GM21723 (cell line): Measurements from ENCODE around the gene CASD1.
A peak's percentile ranks its signal among the peaks of the same experiment; 100 is the strongest.

Source experiments
- ATAC-seq: cut with Tn5 transposase; IDR thresholded peaks from one replicate; pipeline ENCODE4 v1.9.1; 2021; ENCODE audit warnings: mild to moderate bottlenecking, moderate library complexity; ENCODE audit not compliant: unreplicated experiment

The CASD1 gene

GRCh38 chr7:94512735-94513564 lies 3.3 kb downstream of the CASD1 start:
- no peak for ATAC-seq

GRCh38 chr7:94513565-94513860 lies 3.9 kb downstream of the CASD1 start:
- ATAC-seq, result no peak

- ATAC-seq, result no peak
Measured at GRCh38 chr7:94514140-94514889, 4.7 kb downstream of the CASD1 start.

GRCh38 chr7:94514917-94515316 lies 5.3 kb downstream of the CASD1 start:
- no peak for ATAC-seq

- ATAC-seq, result no peak
Measured at GRCh38 chr7:94525923-94526322, 16.3 kb downstream of the CASD1 start.

GRCh38 chr7:94529516-94529915 lies 19.9 kb downstream of the CASD1 start:
- no peak for ATAC-seq

GRCh38 chr7:94530109-94530508 lies 20.5 kb downstream of the CASD1 start:
- ATAC-seq, result no peak

GRCh38 chr7:94532676-94533075 lies 23.1 kb downstream of the CASD1 start:
- no peak for ATAC-seq

GRCh38 chr7:94540428-94540827 lies 30.8 kb downstream of the CASD1 start:
- no peak for ATAC-seq

- no peak for ATAC-seq
Measured at GRCh38 chr7:94547126-94547525, 37.5 kb downstream of the CASD1 start.

- peak; percentile 78 for ATAC-seq
Measured at GRCh38 chr7:94556028-94556427, 46.4 kb downstream of the CASD1 start.

GRCh38 chr7:94557215-94557614 lies 47.6 kb downstream of the CASD1 start:
- ATAC-seq, result no peak

GRCh38 chr7:94559972-94560371 lies 50.4 kb downstream of the CASD1 start:
- no peak for ATAC-seq

- ATAC-seq, result no peak
Measured at GRCh38 chr7:94561841-94562514, 52.4 kb downstream of the CASD1 start.

GRCh38 chr7:94562525-94562924 lies 52.9 kb downstream of the CASD1 start:
- no peak for ATAC-seq

GRCh38 chr7:94565247-94565894 lies 55.8 kb downstream of the CASD1 start:
- no peak for ATAC-seq

- no peak for ATAC-seq
Measured at GRCh38 chr7:94567396-94567795, 57.8 kb downstream of the CASD1 start.

GRCh38 chr7:94571816-94572215 lies 62.2 kb downstream of the CASD1 start:
- no peak for ATAC-seq

GRCh38 chr7:94575646-94576045 lies 66.0 kb downstream of the CASD1 start:
- no peak for ATAC-seq

GRCh38 chr7:94576316-94576715 lies 66.7 kb downstream of the CASD1 start:
- no peak for ATAC-seq

- no peak for ATAC-seq
Measured at GRCh38 chr7:94577357-94577756, 67.7 kb downstream of the CASD1 start.
